Epithelial cell of prostate (primary cell): ENCODE results near the gene DPYSL3.

Experiments
- DNase-seq: peaks from one replicate; pipeline ENCODE4 v3.0.0-alpha.2; 2011; ENCODE audit warnings: low read depth, low spot score
- H3K27ac ChIP-seq: fragments of 450-650 bp; 2 replicates; pipeline ENCODE4 v1.5.1; 2017; ENCODE audit warnings: mild to moderate bottlenecking

DPYSL3 gene

GRCh38 chr5:147445917-147446316 is 64.0 kb downstream of the DPYSL3 start:
- no peak for DNase-seq
- H3K27ac ChIP-seq: no peak overlapping the region

- H3K27ac ChIP-seq: no peak overlapping the region
- no peak for DNase-seq
These were observed 64.8 kb downstream of the DPYSL3 start for GRCh38 chr5:147445090-147445489.

GRCh38 chr5:147442224-147442623 is 67.6 kb downstream of the DPYSL3 start:
- no peak overlapping the region for H3K27ac ChIP-seq
- no peak for DNase-seq

GRCh38 chr5:147441191-147441695 is 68.6 kb downstream of the DPYSL3 start:
- no peak for DNase-seq

GRCh38 chr5:147439254-147439653 is 70.6 kb downstream of the DPYSL3 start:
- H3K27ac ChIP-seq: no peak overlapping the region
- DNase-seq: no peak

More at GRCh38 chr5:147441191-147441695, 68.6 kb downstream of the DPYSL3 start:
- H3K27ac ChIP-seq: no peak overlapping the region

DNA sequence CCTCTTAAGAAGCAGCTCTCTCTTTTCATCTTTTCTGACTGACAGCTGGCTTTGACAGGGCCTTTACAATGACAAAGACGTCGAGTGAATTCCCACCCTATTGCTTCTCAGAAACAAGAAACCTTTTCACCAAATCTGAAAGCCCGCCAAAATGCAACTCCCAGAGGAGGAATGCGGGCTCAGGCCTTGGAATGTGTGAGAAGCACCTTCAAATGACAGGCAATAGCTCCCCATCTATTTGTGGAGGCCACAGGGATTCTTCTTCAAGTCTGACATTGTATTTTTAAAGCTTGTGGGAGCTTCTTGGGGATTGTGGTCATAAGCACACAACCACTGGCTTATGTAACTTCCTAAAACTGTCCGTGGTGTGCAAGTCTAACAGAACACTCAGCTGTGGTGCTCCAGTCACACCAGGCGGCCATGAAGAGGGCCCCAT is 72.7 kb downstream of the DPYSL3 start:
- no peak overlapping the region for H3K27ac ChIP-seq
- no peak for DNase-seq

DNA sequence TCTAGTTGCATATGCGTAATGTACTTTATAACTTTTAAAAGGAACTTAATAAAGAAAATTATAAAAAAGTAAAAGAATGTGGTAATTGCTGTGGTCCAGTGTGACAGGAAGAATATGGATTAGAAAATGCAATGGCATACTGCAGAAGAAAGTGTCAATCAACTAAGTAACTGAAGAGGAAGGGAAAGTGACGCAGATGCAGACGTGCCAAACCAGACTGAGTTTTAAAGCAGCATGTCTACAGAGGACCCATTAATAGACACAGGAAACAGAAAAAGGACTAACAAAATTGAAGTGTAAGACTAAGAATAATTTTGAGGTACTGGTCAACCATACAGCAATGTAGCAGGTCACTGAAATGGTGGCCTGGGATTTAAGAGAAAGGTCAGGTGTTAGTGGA is 73.3 kb downstream of the DPYSL3 start:
- H3K27ac ChIP-seq: no peak overlapping the region
- DNase-seq: no peak

- DNase-seq: no peak
- H3K27ac ChIP-seq: no peak overlapping the region
These were observed 75.8 kb downstream of the DPYSL3 start for GRCh38 chr5:147434049-147434448.

DNA sequence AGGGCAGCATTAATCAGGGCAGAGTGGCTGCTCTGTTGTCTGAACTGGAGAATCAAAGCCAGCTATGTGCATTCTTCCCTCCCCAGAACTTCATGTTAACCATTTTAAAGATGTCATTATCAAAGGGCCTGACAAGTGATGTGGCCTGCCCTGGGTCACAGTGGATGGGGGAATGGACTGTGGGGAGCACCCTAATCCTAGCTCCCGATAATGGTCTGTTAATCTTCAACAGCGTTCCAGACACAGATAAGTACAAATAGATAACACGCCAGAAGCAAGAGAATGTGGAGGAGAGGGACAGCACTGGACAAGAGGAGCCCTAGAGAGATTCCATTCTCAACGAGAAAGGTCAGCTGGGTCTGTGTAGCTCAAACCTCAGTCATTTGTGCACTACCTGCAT is 77.5 kb downstream of the DPYSL3 start:
- H3K27ac ChIP-seq: no peak overlapping the region
- DNase-seq: no peak

- no peak for DNase-seq
- H3K27ac ChIP-seq: no peak overlapping the region
These were observed 78.3 kb downstream of the DPYSL3 start for GRCh38 chr5:147431586-147431985.

DNA sequence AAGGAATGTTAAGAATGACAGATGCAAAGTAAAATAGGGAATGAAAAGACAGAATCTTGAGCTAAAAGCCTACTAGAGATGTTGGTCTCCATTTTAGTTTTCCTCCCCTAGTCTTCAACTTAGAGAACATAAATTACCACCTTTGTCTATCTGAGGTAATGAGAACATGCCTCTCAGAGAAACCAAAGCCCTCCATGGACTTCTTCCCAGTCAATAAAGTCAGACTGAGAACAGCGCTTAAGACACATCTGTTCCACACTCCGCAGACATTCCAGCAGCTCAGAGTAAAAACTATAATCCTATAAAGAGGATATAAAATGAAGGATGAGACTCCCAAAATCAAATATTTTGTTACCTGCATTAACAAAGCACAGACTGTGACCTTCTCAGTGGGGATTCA is 79.2 kb downstream of the DPYSL3 start:
- no peak overlapping the region for H3K27ac ChIP-seq
- no peak for DNase-seq

GRCh38 chr5:147427521-147428401 is 82.1 kb downstream of the DPYSL3 start:
- H3K27ac ChIP-seq: no peak overlapping the region
- DNase-seq: no peak

DNA sequence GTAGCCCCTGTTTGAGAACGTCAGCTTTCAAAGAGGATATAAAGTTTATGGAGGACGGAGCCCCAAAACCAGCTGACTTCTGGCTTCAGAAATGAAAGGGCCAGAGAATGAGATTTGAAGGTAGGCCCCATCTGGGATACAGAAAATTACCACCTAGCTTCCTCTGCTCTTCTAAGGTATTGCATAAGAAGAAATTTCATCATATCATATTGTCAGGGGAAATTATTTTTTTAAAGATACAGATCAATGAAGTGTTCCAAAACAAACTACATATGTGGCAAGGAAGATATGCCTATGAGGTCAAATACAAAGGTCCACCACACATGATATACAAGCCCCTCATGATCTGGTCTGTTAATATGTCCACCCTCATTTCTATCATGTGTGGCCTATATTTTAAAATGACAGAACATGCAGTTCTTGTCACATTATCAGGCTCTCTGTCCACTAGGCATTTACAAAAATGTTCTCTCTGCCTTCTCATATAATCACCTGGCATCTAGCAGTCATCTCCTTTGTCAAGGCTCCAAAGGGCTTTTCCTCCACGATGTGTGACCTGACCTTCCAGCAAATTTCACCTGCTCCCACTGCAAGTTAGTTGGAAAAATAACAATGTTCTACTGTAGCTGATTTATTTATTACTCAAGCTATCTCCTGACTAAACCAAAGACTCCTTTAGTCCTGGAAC is 83.1 kb downstream of the DPYSL3 start:
- no peak overlapping the region for H3K27ac ChIP-seq
- no peak for DNase-seq

GRCh38 chr5:147418613-147419012 is 91.3 kb downstream of the DPYSL3 start:
- DNase-seq: no peak
- H3K27ac ChIP-seq: no peak overlapping the region

DNA sequence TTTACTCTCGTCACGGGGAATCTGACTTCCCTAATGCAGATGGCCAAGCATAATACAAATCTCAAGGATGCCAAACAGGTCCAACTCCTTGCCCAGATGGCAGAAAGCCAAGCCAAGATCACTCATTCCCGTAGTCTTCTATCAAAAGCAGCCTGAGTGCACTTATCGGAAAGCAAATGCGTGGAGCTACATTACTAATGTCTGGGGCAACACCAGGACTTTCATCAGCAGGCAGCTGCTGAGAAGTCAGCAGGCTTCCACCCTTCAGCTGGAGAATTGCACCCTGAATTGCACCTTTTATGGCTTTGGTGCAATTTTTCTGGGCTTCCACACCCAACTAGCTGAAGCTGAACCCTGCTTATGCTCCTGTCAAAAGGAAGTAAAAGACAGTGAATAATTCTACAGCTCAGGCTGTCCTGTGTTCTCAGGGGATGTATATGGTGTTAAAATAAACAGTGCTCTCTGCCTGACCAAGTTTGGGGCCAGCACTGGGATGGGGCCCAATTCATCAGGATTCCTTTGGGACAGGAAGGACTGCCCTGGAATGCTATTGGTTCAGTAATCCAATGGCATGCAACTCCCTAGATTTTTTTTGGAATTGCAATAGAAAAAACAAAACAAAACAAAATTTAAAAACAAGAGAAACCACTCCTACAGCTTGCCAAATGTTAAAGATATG is 92.6 kb downstream of the DPYSL3 start:
- H3K27ac ChIP-seq: no peak overlapping the region
- DNase-seq: peak; percentile 50

GRCh38 chr5:147415651-147416050 is 94.2 kb downstream of the DPYSL3 start:
- DNase-seq: no peak
- no peak overlapping the region for H3K27ac ChIP-seq

GRCh38 chr5:147413266-147413665 is 96.6 kb downstream of the DPYSL3 start:
- no peak for DNase-seq
- no peak overlapping the region for H3K27ac ChIP-seq

DNA sequence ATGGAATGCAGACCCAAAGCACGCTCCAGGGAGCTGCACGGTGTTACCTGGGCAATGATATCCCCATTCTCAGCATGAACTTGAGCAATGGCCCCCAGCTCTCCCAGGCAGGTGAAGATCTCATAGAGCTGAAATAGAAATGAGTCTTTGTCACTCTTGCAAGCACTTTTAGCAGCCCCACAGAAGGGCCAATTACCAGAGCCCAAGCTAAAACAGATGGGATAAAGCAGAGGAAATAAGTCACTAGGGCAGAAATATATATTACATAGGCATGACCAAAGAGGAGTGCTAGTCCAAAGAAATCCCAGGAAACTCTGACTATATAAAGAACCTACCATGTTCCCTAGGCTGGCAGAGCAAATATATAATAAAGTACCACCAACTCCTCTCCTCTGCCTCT is 97.3 kb downstream of the DPYSL3 start:
- H3K27ac ChIP-seq: no peak overlapping the region
- DNase-seq: no peak

- no peak overlapping the region for H3K27ac ChIP-seq
- no peak for DNase-seq
These were observed 98.2 kb downstream of the DPYSL3 start for GRCh38 chr5:147411359-147412319.
